COLO668 (cell line): Measurements from ENCODE around the gene RANBP10.
"Not testable (repeated sequence)": the region's sequence is repeated elsewhere in the genome, so short reads cannot be mapped to it uniquely, and the experiment has no call there.

Experiments
- DNase-seq: peaks from one replicate; lab custom pipeline; 2025; ENCODE audit not compliant: unreplicated experiment; lab: John Stamatoyannopoulos, UW

RANBP10 gene

GRCh38 chr16:67780847-67781564 lies 25.4 kb downstream of the RANBP10 start:
- no peak for DNase-seq

GRCh38 chr16:67779256-67780014 lies 26.9 kb downstream of the RANBP10 start:
- DNase-seq, result no peak

GRCh38 chr16:67775273-67775672 lies 31.1 kb downstream of the RANBP10 start:
- DNase-seq, result no peak

GRCh38 chr16:67774457-67774853 lies 31.9 kb downstream of the RANBP10 start:
- DNase-seq, result no peak

GRCh38 chr16:67773569-67774456 lies 32.5 kb downstream of the RANBP10 start:
- DNase-seq, result no peak

- no peak for DNase-seq
Measured at GRCh38 chr16:67773099-67773498, 33.3 kb downstream of the RANBP10 start.

GRCh38 chr16:67770346-67770991 lies 35.9 kb downstream of the RANBP10 start:
- no peak for DNase-seq

GRCh38 chr16:67767953-67768352 lies 38.4 kb downstream of the RANBP10 start:
- no peak for DNase-seq

GRCh38 chr16:67766291-67766690 lies 40.1 kb downstream of the RANBP10 start:
- no peak for DNase-seq

- DNase-seq, result no peak
Measured at GRCh38 chr16:67764158-67764667, 42.1 kb downstream of the RANBP10 start.

GRCh38 chr16:67763066-67763465 lies 43.3 kb downstream of the RANBP10 start:
- no peak for DNase-seq

GRCh38 chr16:67762385-67762784 lies 44.0 kb downstream of the RANBP10 start:
- no peak for DNase-seq

- no peak for DNase-seq
Measured at GRCh38 chr16:67761924-67762323, 44.4 kb downstream of the RANBP10 start.

GRCh38 chr16:67760956-67761230 lies 45.5 kb downstream of the RANBP10 start:
- no peak for DNase-seq

GRCh38 chr16:67760206-67760955 lies 46.0 kb downstream of the RANBP10 start:
- DNase-seq, result no peak

GRCh38 chr16:67758966-67759365 lies 47.4 kb downstream of the RANBP10 start:
- no peak for DNase-seq

GRCh38 chr16:67758006-67758405 lies 48.4 kb downstream of the RANBP10 start:
- DNase-seq, result no peak

- no peak for DNase-seq
Measured at GRCh38 chr16:67752641-67753040, 53.7 kb downstream of the RANBP10 start.

GRCh38 chr16:67751331-67751730 lies 55.0 kb downstream of the RANBP10 start:
- not testable (repeated sequence) for DNase-seq

- DNase-seq, result no peak
Measured at GRCh38 chr16:67750466-67750865, 55.9 kb downstream of the RANBP10 start.
